Measurements from ENCODE around the gene PSTPIP1.

GRCh38 chr15:76947454-76947853 lies 47.5 kb upstream of the PSTPIP1 start:
- no peak for TF ChIP-seq POLR2AphosphoS5 (IDR thresholded peaks at IDR 0.05)
- no peak for TF ChIP-seq POLR2A (IDR thresholded peaks at IDR 0.05)
- TF ChIP-seq CTCF (IDR thresholded peaks at IDR 0.05 in 8 of 11, conservative IDR thresholded peaks at IDR 0.05 in 3 of 11), result no peak

Measured in spleen (tissue), 7 donors.